ENCODE results near the gene YAP1. TPM values are rescaled to one million over a fixed set of nuclear protein-coding genes. Genes with fewer than 3 reads are reported as not detected.

YAP1 gene
- total RNA-seq, 1 experiment from 2014 or later = 134 TPM

- intact Hi-C loops (cut with micrococcal nuclease; ENCODE audit: unreplicated experiment) = no loop called here
- BruUV-seq (replicated peaks) = no TSS peak
- ChIA-PET CTCF (no interaction called here), POLR2A (ENCODE audit: low non-redundant PET) (interaction anchor here (0.7 kb wide), 1 partner anchor 60 kb away, joined by 5 read pairs; no protein-coding TSS in a partner anchor)
- H3K9me3 ChIP-seq (ENCODE audit: low read depth, low read length, poor library complexity, severe bottlenecking) = no peaks in the 10 kb centered on the region
- no peaks in the 10 kb centered on the region for H3K27me3 ChIP-seq (replicated peaks; ENCODE audit: insufficient read depth, low read depth, low read length, poor library complexity)
- H3K36me3 ChIP-seq (ENCODE audit: insufficient read depth, low read length, poor library complexity, severe bottlenecking) = no peaks in the 10 kb centered on the region
- H3K4me1 ChIP-seq (ENCODE audit: insufficient read depth, low read length, poor library complexity, severe bottlenecking) = peaks cover 42% of the 10 kb centered on the region
- TF ChIP-seq CTCF (conservative IDR thresholded peaks at IDR 0.05; ENCODE audit: low read depth, low read length) = no peak
- DNase-seq (ENCODE audit: low spot score) = no peak
- H3K4me3 ChIP-seq (ENCODE audit: low read depth, low read length, poor library complexity, severe bottlenecking) = no peak overlapping the region
- H3K27ac ChIP-seq (ENCODE audit: low read depth, low read length, poor library complexity, severe bottlenecking) = no peak overlapping the region
Measured at GRCh38 chr11:102147632-102148031, 37.4 kb downstream of the YAP1 start.

DNA sequence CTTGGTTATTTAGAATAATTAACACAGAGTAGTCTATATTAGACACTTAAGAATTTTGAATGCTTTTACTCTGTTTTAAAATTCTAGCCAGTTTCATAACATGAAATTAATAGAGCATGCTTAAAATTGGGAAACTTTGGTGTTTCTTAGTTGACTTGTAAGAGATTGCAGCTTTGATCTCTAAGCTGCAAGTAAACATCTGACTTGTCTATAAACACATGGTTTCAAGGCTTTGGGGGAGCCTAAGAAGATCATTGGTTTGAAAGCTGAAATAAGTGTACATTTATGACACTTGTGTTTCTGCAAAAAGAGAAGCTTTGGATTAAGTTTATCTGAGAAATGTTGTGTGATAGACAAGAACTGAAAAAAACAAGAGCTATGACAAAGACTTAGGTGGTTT is 37.8 kb downstream of the YAP1 start:
- Histone ChIP-seq H3K36me3 (ENCODE audit: insufficient read depth, low read length, poor library complexity, severe bottlenecking) (no peaks in the 10 kb centered on the region), H3K4me3 (ENCODE audit: low read depth, low read length, poor library complexity, severe bottlenecking) (no peak overlapping the region), H3K27me3 (replicated peaks; ENCODE audit: insufficient read depth, low read depth, low read length, poor library complexity) (no peaks in the 10 kb centered on the region), H3K9me3 (ENCODE audit: low read depth, low read length, poor library complexity, severe bottlenecking) (no peaks in the 10 kb centered on the region), H3K27ac (ENCODE audit: low read depth, low read length, poor library complexity, severe bottlenecking) (no peak overlapping the region), H3K4me1 (ENCODE audit: insufficient read depth, low read length, poor library complexity, severe bottlenecking) (peaks cover 42% of the 10 kb centered on the region)
- no TSS peak for BruUV-seq (replicated peaks)
- no peak for DNase-seq (ENCODE audit: low spot score)
- TF ChIP-seq CTCF (conservative IDR thresholded peaks at IDR 0.05; ENCODE audit: low read depth, low read length) = no peak
- TF ChIP-seq EZH2 (IDR thresholded peaks at IDR 0.05; ENCODE audit: borderline replicate concordance, low read depth, low read length, poor library complexity, severe bottlenecking) = no peak
- intact Hi-C loops (cut with micrococcal nuclease; ENCODE audit: unreplicated experiment) = no loop called here
- CTCF ChIA-PET = no interaction called here
- POLR2A ChIA-PET (ENCODE audit: low non-redundant PET) = no interaction called here

GRCh38 chr11:102151784-102152525 is 41.7 kb downstream of the YAP1 start:
- H3K4me1 ChIP-seq (ENCODE audit: insufficient read depth, low read length, poor library complexity, severe bottlenecking) = peaks cover 38% of the 10 kb centered on the region

More at GRCh38 chr11:102151784-102152525, 41.7 kb downstream of the YAP1 start:
- intact Hi-C loops (cut with micrococcal nuclease; ENCODE audit: unreplicated experiment) = no loop called here
- CTCF ChIA-PET = no interaction called here
- Histone ChIP-seq H3K9me3 (ENCODE audit: low read depth, low read length, poor library complexity, severe bottlenecking) (no peaks in the 10 kb centered on the region), H3K27ac (ENCODE audit: low read depth, low read length, poor library complexity, severe bottlenecking) (no peak overlapping the region), H3K27me3 (replicated peaks; ENCODE audit: insufficient read depth, low read depth, low read length, poor library complexity) (no peaks in the 10 kb centered on the region), H3K4me3 (ENCODE audit: low read depth, low read length, poor library complexity, severe bottlenecking) (no peak overlapping the region), H3K36me3 (ENCODE audit: insufficient read depth, low read length, poor library complexity, severe bottlenecking) (no peaks in the 10 kb centered on the region)
- TF ChIP-seq CTCF (conservative IDR thresholded peaks at IDR 0.05; ENCODE audit: low read depth, low read length) = no peak
- TF ChIP-seq EZH2 (IDR thresholded peaks at IDR 0.05; ENCODE audit: borderline replicate concordance, low read depth, low read length, poor library complexity, severe bottlenecking) = no peak
- POLR2A ChIA-PET (ENCODE audit: low non-redundant PET) = no interaction called here
- BruUV-seq (replicated peaks) = no TSS peak
- DNase-seq (ENCODE audit: low spot score) = no peak
